HEK293 (cell line): Measurements from ENCODE around the gene PGAP1.

ENCODE experiments used
- CTCF ChIA-PET: fragments of 350-600 bp; formaldehyde crosslinking; extraction: SDS; loops from one replicate; lab custom pipeline; 2021; ENCODE audit warnings: antibody characterized with exemption; lab: Yijun Ruan, JAX
- POLR2A ChIA-PET: fragments of 300-600 bp; formaldehyde crosslinking; extraction: SDS; loops from one replicate; lab custom pipeline; 2020; ENCODE audit warnings: antibody characterized with exemption, inconsistent platforms; lab: Yijun Ruan, JAX
- H3K27ac ChIP-seq: fragments of 200-500 bp; sonication (Bioruptor generic); 2 replicates; pipeline ENCODE4 v1.5.1; 2014; ENCODE audit warnings: low read depth, low read length, control low read depth, inconsistent platforms; ENCODE audit errors: extremely low read depth
- H3K36me3 ChIP-seq, 2 experiments: fragments of 200-500 bp in 1 of 2; sonication (Bioruptor generic) in 1 of 2; 1 replicate in 1 of 2; 2 replicates in 1 of 2; pipeline ENCODE4 v1.5.1; 2014 to 2017; ENCODE audit warnings: inconsistent platforms in 2 of 2, low read length in 2 of 2; ENCODE audit not compliant: control insufficient read depth in 2 of 2, insufficient read depth in 1 of 2
- H3K4me1 ChIP-seq: fragments of 200-500 bp; sonication (Bioruptor generic); 2 replicates; pipeline ENCODE4 v1.5.1; 2014; ENCODE audit warnings: mild to moderate bottlenecking, low read length, inconsistent platforms; ENCODE audit not compliant: control insufficient read depth, insufficient read depth
- H3K4me3 ChIP-seq: 2 replicates; pipeline ENCODE4 v1.5.1; 2011; ENCODE audit warnings: low read depth, mild to moderate bottlenecking, control low read depth, low read length, moderate library complexity
- H3K9me3 ChIP-seq: fragments of 200-500 bp; sonication (Bioruptor generic); 2 replicates; pipeline ENCODE4 v1.5.1; 2014; ENCODE audit warnings: low read depth, low read length, inconsistent platforms; ENCODE audit not compliant: control insufficient read depth, insufficient read depth
- FEZF1 ChIP-seq: fragments of 450-650 bp; formaldehyde crosslinking; IDR thresholded peaks from 2 replicates; pipeline ENCODE4 v1.5.1; 2016; ENCODE audit warnings: missing biosample characterization, missing genetic modification characterization
- HOXA7 ChIP-seq: sonication (generic); formaldehyde crosslinking; IDR thresholded peaks from 2 replicates; pipeline ENCODE4 v1.8.1; 2022; ENCODE audit warnings: missing genetic modification reagents, borderline replicate concordance
- SCRT1 ChIP-seq: fragments of 450-650 bp; formaldehyde crosslinking; IDR thresholded peaks from 2 replicates; pipeline ENCODE4 v1.5.1; 2016; ENCODE audit warnings: missing biosample characterization, missing genetic modification characterization, borderline replicate concordance
- YY2 ChIP-seq: fragments of 450-650 bp; formaldehyde crosslinking; IDR thresholded peaks from 2 replicates; pipeline ENCODE4 v1.5.1; 2016; ENCODE audit warnings: missing biosample characterization, missing genetic modification characterization
- ZNF16 ChIP-seq: fragments of 450-650 bp; formaldehyde crosslinking; IDR thresholded peaks from 2 replicates; pipeline ENCODE4 v1.5.1; 2016; ENCODE audit warnings: low read depth, missing biosample characterization, missing genetic modification characterization
- ZNF433 ChIP-seq: fragments of 450-650 bp; formaldehyde crosslinking; IDR thresholded peaks from 2 replicates; pipeline ENCODE4 v1.5.1; 2016; ENCODE audit warnings: missing biosample characterization, missing genetic modification characterization, low read depth
- ZNF501 ChIP-seq: fragments of 450-650 bp; formaldehyde crosslinking; IDR thresholded peaks from 2 replicates; pipeline ENCODE4 v1.5.1; 2016; ENCODE audit warnings: missing biosample characterization, missing genetic modification characterization
- ZNF549 ChIP-seq: fragments of 450-650 bp; IDR thresholded peaks from 2 replicates; pipeline ENCODE4 v1.5.1; 2018; ENCODE audit warnings: missing biosample characterization, missing genetic modification characterization, mild to moderate bottlenecking, inconsistent platforms, moderate library complexity
- ZNF560 ChIP-seq: fragments of 450-650 bp; formaldehyde crosslinking; IDR thresholded peaks from 2 replicates; pipeline ENCODE4 v1.5.1; 2017; ENCODE audit warnings: missing biosample characterization, missing genetic modification characterization, borderline replicate concordance
- ZNF571 ChIP-seq: fragments of 450-650 bp; formaldehyde crosslinking; IDR thresholded peaks from 2 replicates; pipeline ENCODE4 v1.5.0; 2017; ENCODE audit warnings: missing biosample characterization, missing genetic modification characterization
- ZNF658 ChIP-seq: fragments of 450-650 bp; formaldehyde crosslinking; IDR thresholded peaks from 2 replicates; pipeline ENCODE4; 2016; ENCODE audit warnings: missing biosample characterization, missing genetic modification characterization
- ZNF777 ChIP-seq: fragments of 450-650 bp; formaldehyde crosslinking; IDR thresholded peaks from 2 replicates; pipeline ENCODE4 v1.5.1; 2017; ENCODE audit warnings: missing biosample characterization, missing genetic modification characterization, borderline replicate concordance
- TF ChIP-seq, protein P1 (sequence below): fragments of 450-650 bp; formaldehyde crosslinking; IDR thresholded peaks from 2 replicates; pipeline ENCODE4 v1.5.1; 2016; ENCODE audit warnings: missing biosample characterization, missing genetic modification characterization
- TF ChIP-seq, protein P2 (sequence below): fragments of 450-650 bp; formaldehyde crosslinking; IDR thresholded peaks from 2 replicates; pipeline ENCODE4 v1.5.1; 2016; ENCODE audit warnings: missing biosample characterization, missing genetic modification characterization
- TF ChIP-seq, protein P3 (sequence below): fragments of 450-650 bp; formaldehyde crosslinking; IDR thresholded peaks from 2 replicates; pipeline ENCODE4 v1.5.1; 2017; ENCODE audit warnings: missing biosample characterization, missing genetic modification characterization
- TF ChIP-seq, protein P4 (sequence below): fragments of 450-650 bp; formaldehyde crosslinking; IDR thresholded peaks from 2 replicates; pipeline ENCODE4 v1.5.1; 2016; ENCODE audit warnings: missing biosample characterization, missing genetic modification characterization, low read depth
- TF ChIP-seq, protein P5 (sequence below): fragments of 450-650 bp; formaldehyde crosslinking; IDR thresholded peaks from 2 replicates; pipeline ENCODE4 v1.5.1; 2017; ENCODE audit warnings: missing biosample characterization, missing genetic modification characterization

PGAP1 gene

DNA sequence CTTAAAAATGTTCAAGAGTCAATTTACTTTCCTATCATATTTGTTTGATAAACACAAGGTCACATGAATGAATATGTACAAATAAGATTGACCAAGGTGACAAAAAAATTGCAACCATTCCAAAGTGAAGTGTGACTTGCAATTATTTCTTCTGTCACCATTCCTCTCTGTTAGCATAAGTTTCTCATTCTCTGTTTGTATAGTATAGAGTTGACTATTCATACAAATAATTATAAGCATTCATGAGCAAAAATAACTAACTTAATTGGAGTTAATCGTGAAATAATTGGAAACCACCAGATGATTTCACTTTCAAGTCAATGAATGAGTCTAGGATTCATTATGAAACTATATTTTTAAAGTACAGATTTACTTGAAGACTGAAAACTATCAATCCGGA is 42.1 kb downstream of the PGAP1 start:
- CTCF ChIA-PET: no interaction called here
- no peaks in the 10 kb centered on the region for H3K9me3 ChIP-seq
- no peak overlapping the region for H3K27ac ChIP-seq
- H3K36me3 ChIP-seq: peaks cover 25 to 39% of the 10 kb centered on the region in 2 experiments
- TF ChIP-seq ZNF777 (no peak), ZNF560 (tag by site-specific recombination) (no peak), HOXA7 (CRISPR knock-in tag) (no peak), ZNF433 (tag by site-specific recombination) (no peak), ZNF571 (tag by site-specific recombination) (no peak), ZNF549 (tag by site-specific recombination) (no peak), YY2 (no peak), SCRT1 (tag by site-specific recombination) (no peak)
- TF ChIP-seq, protein P1, sequence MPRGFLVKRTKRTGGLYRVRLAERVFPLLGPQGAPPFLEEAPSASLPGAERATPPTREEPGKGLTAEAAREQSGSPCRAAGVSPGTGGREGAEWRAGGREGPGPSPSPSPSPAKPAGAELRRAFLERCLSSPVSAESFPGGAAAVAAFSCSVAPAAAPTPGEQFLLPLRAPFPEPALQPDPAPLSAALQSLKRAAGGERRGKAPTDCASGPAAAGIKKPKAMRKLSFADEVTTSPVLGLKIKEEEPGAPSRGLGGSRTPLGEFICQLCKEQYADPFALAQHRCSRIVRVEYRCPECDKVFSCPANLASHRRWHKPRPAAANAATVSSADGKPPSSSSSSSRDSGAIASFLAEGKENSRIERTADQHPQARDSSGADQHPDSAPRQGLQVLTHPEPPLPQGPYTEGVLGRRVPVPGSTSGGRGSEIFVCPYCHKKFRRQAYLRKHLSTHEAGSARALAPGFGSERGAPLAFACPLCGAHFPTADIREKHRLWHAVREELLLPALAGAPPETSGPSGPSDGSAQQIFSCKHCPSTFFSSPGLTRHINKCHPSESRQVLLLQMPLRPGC (tag by site-specific recombination): no peak
- TF ChIP-seq, protein P2, sequence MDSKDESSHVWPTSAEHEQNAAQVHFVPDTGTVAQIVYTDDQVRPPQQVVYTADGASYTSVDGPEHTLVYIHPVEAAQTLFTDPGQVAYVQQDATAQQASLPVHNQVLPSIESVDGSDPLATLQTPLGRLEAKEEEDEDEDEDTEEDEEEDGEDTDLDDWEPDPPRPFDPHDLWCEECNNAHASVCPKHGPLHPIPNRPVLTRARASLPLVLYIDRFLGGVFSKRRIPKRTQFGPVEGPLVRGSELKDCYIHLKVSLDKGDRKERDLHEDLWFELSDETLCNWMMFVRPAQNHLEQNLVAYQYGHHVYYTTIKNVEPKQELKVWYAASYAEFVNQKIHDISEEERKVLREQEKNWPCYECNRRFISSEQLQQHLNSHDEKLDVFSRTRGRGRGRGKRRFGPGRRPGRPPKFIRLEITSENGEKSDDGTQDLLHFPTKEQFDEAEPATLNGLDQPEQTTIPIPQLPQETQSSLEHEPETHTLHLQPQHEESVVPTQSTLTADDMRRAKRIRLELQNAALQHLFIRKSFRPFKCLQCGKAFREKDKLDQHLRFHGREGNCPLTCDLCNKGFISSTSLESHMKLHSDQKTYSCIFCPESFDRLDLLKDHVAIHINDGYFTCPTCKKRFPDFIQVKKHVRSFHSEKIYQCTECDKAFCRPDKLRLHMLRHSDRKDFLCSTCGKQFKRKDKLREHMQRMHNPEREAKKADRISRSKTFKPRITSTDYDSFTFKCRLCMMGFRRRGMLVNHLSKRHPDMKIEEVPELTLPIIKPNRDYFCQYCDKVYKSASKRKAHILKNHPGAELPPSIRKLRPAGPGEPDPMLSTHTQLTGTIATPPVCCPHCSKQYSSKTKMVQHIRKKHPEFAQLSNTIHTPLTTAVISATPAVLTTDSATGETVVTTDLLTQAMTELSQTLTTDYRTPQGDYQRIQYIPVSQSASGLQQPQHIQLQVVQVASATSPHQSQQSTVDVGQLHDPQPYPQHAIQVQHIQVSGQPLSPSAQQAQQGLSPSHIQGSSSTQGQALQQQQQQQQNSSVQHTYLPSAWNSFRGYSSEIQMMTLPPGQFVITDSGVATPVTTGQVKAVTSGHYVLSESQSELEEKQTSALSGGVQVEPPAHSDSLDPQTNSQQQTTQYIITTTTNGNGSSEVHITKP (tag by site-specific recombination): no peak
- TF ChIP-seq, all 188 proteins: peak for 0
- no peak overlapping the region for H3K4me3 ChIP-seq
- no peaks in the 10 kb centered on the region for H3K4me1 ChIP-seq
- POLR2A ChIA-PET: no interaction called here

DNA sequence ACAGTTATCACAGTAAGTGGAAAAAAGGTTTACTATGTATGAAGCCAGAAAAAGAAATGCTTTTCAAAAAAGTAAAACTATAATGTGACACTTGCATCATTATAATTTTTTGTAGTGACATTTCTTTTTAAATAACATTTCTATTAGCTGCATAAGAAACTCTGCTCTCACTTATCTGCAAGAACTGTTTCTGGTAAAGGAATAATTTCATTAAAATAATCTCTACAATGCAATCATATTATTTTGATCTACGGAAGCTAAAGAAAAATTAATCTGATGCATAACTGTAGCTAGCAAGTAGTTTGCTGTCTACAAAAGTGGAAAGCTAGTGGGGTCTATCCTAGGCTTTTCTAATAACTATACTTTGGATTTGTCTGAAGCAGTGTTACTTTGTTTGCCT is 50.1 kb downstream of the PGAP1 start:
- ChIA-PET POLR2A (no interaction called here), CTCF (interaction anchor here (0.6 to 1.6 kb wide), 2 partner anchors 27 to 37 kb away, joined by 3 read pairs; no protein-coding TSS in a partner anchor)
- H3K4me1 ChIP-seq: no peaks in the 10 kb centered on the region
- peaks cover 38 to 58% of the 10 kb centered on the region in 2 experiments for H3K36me3 ChIP-seq
- no peaks in the 10 kb centered on the region for H3K9me3 ChIP-seq
- TF ChIP-seq, protein P3, sequence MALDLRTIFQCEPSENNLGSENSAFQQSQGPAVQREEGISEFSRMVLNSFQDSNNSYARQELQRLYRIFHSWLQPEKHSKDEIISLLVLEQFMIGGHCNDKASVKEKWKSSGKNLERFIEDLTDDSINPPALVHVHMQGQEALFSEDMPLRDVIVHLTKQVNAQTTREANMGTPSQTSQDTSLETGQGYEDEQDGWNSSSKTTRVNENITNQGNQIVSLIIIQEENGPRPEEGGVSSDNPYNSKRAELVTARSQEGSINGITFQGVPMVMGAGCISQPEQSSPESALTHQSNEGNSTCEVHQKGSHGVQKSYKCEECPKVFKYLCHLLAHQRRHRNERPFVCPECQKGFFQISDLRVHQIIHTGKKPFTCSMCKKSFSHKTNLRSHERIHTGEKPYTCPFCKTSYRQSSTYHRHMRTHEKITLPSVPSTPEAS: no peak
- TF ChIP-seq, protein P4, sequence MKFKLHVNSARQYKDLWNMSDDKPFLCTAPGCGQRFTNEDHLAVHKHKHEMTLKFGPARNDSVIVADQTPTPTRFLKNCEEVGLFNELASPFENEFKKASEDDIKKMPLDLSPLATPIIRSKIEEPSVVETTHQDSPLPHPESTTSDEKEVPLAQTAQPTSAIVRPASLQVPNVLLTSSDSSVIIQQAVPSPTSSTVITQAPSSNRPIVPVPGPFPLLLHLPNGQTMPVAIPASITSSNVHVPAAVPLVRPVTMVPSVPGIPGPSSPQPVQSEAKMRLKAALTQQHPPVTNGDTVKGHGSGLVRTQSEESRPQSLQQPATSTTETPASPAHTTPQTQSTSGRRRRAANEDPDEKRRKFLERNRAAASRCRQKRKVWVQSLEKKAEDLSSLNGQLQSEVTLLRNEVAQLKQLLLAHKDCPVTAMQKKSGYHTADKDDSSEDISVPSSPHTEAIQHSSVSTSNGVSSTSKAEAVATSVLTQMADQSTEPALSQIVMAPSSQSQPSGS (tag by site-specific recombination): no peak
- TF ChIP-seq ZNF16: no peak
- no peak for TF ChIP-seq ZNF501 (tag by site-specific recombination)
- no peak for TF ChIP-seq FEZF1
- TF ChIP-seq ZNF658 (tag by site-specific recombination): no peak
- TF ChIP-seq HOXA7 (CRISPR knock-in tag): no peak
- TF ChIP-seq, protein P5, sequence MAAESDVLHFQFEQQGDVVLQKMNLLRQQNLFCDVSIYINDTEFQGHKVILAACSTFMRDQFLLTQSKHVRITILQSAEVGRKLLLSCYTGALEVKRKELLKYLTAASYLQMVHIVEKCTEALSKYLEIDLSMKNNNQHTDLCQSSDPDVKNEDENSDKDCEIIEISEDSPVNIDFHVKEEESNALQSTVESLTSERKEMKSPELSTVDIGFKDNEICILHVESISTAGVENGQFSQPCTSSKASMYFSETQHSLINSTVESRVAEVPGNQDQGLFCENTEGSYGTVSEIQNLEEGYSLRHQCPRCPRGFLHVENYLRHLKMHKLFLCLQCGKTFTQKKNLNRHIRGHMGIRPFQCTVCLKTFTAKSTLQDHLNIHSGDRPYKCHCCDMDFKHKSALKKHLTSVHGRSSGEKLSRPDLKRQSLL (tag by site-specific recombination): no peak
- no peak overlapping the region for H3K4me3 ChIP-seq
- no peak overlapping the region for H3K27ac ChIP-seq
